GM21390 (cell line): ENCODE results near the gene CCNG2.

Experiments used
- ATAC-seq: cut with Tn5 transposase; IDR thresholded peaks from one replicate; pipeline ENCODE4 v1.9.1; 2021; ENCODE audit not compliant: unreplicated experiment

The CCNG2 gene

GRCh38 chr4:77146186-77147078 lies 10.6 kb upstream of the CCNG2 start:
- ATAC-seq: no peak

GRCh38 chr4:77147079-77147782 lies 9.8 kb upstream of the CCNG2 start:
- no peak for ATAC-seq

GRCh38 chr4:77148078-77148477 lies 8.9 kb upstream of the CCNG2 start:
- ATAC-seq: no peak

- ATAC-seq: no peak
Measured at GRCh38 chr4:77149789-77150188, 7.2 kb upstream of the CCNG2 start.

- ATAC-seq: no peak
Measured at GRCh38 chr4:77151241-77151640, 5.8 kb upstream of the CCNG2 start.

- no peak for ATAC-seq
Measured at GRCh38 chr4:77152421-77152820, 4.6 kb upstream of the CCNG2 start.

GRCh38 chr4:77153006-77153405 lies 4.0 kb upstream of the CCNG2 start:
- ATAC-seq: no peak

GRCh38 chr4:77154065-77154464 lies 2.9 kb upstream of the CCNG2 start:
- no peak for ATAC-seq

- no peak for ATAC-seq
Measured at GRCh38 chr4:77154761-77155499, 2.1 kb upstream of the CCNG2 start.

GRCh38 chr4:77155631-77156452 lies 1.2 kb upstream of the CCNG2 start:
- no peak for ATAC-seq

- ATAC-seq: peak; percentile 79
Measured at GRCh38 chr4:77156533-77156911, 485 bp upstream of the CCNG2 start.

- peak; percentile 52 for ATAC-seq
Measured at GRCh38 chr4:77157859-77158486, 966 bp downstream of the CCNG2 start.

- ATAC-seq: no peak
Measured at GRCh38 chr4:77158487-77158861, 1.5 kb downstream of the CCNG2 start.

GRCh38 chr4:77159806-77160205 lies 2.8 kb downstream of the CCNG2 start:
- ATAC-seq: no peak

GRCh38 chr4:77163641-77164040 lies 6.6 kb downstream of the CCNG2 start:
- no peak for ATAC-seq

GRCh38 chr4:77167173-77167572 lies 10.2 kb downstream of the CCNG2 start:
- ATAC-seq: no peak

GRCh38 chr4:77167866-77168265 lies 10.9 kb downstream of the CCNG2 start:
- ATAC-seq: no peak

- ATAC-seq: no peak
Measured at GRCh38 chr4:77169481-77169880, 12.5 kb downstream of the CCNG2 start.

GRCh38 chr4:77170926-77171325 lies 13.9 kb downstream of the CCNG2 start:
- no peak for ATAC-seq

- ATAC-seq: no peak
Measured at GRCh38 chr4:77172336-77172735, 15.3 kb downstream of the CCNG2 start.
